ENCODE measurements around the gene FOXI1. TPM values are rescaled to one million over a fixed set of nuclear protein-coding genes. Genes with fewer than 3 reads are reported as not detected.

The FOXI1 gene
- total RNA-seq, 4 donors from 2014 or later, result not detected

DNA sequence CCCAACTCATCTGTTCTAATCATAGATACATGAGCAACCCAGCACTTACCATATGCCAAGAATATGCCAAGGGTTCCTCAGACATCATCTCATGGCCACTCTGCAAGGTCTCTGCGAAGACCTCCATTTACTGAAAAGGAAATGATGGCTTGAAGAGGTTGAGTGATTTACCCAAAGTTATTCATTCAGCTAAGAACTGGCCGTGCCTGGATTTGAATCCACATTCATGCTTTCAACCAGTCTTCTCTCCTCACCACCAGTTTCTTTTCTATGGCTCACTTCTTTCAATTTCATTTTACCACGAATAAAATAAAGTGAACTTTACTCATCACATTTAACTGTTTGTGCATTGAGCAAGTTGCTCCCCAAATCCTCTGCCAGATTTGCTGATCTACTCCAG is 27.2 kb upstream of the FOXI1 start:
- ATAC-seq, result no peak
- Histone ChIP-seq H3K4me3 (no peak overlapping the region), H3K9me3 (no peaks in the 10 kb centered on the region), H3K27me3 (no peaks in the 10 kb centered on the region), H3K4me1 (no peaks in the 10 kb centered on the region), H3K27ac (no peak overlapping the region), H3K36me3 (no peaks in the 10 kb centered on the region)
- no peak for DNase-seq
- in situ Hi-C loops (cut with MboI; ENCODE audit: low sequenced_read_pairs in 4 of 4), result no loop called here
- TF ChIP-seq, protein P1, sequence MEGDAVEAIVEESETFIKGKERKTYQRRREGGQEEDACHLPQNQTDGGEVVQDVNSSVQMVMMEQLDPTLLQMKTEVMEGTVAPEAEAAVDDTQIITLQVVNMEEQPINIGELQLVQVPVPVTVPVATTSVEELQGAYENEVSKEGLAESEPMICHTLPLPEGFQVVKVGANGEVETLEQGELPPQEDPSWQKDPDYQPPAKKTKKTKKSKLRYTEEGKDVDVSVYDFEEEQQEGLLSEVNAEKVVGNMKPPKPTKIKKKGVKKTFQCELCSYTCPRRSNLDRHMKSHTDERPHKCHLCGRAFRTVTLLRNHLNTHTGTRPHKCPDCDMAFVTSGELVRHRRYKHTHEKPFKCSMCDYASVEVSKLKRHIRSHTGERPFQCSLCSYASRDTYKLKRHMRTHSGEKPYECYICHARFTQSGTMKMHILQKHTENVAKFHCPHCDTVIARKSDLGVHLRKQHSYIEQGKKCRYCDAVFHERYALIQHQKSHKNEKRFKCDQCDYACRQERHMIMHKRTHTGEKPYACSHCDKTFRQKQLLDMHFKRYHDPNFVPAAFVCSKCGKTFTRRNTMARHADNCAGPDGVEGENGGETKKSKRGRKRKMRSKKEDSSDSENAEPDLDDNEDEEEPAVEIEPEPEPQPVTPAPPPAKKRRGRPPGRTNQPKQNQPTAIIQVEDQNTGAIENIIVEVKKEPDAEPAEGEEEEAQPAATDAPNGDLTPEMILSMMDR (IDR thresholded peaks at IDR 0.05 in 4 of 5, conservative IDR thresholded peaks at IDR 0.05 in 1 of 5), result no peak
- intact Hi-C loops (cut with DNase I; ENCODE audit: low total_unique reads), result no loop called here

- H3K4me3 ChIP-seq, result no peak overlapping the region
- intact Hi-C loops (cut with DNase I; ENCODE audit: low total_unique reads), result no loop called here
- no peak overlapping the region for H3K27ac ChIP-seq
- H3K27me3 ChIP-seq, result no peaks in the 10 kb centered on the region
- ATAC-seq, result no peak
- H3K4me1 ChIP-seq, result no peaks in the 10 kb centered on the region
- no peaks in the 10 kb centered on the region for H3K9me3 ChIP-seq
- in situ Hi-C loops (cut with MboI; ENCODE audit: low sequenced_read_pairs in 4 of 4), result no loop called here
- no peaks in the 10 kb centered on the region for H3K36me3 ChIP-seq
- TF ChIP-seq POLR2A (IDR thresholded peaks at IDR 0.05), result no peak
- TF ChIP-seq, protein P1 (IDR thresholded peaks at IDR 0.05 in 4 of 5, conservative IDR thresholded peaks at IDR 0.05 in 1 of 5), result no peak
- DNase-seq, result no peak
Measured at GRCh38 chr5:170078931-170079330, 26.8 kb upstream of the FOXI1 start.

- no peak for DNase-seq
- H3K4me3 ChIP-seq, result no peak overlapping the region
- TF ChIP-seq POLR2A (IDR thresholded peaks at IDR 0.05), result no peak
- TF ChIP-seq, protein P1 (IDR thresholded peaks at IDR 0.05 in 4 of 5, conservative IDR thresholded peaks at IDR 0.05 in 1 of 5), result no peak
- H3K4me1 ChIP-seq, result no peaks in the 10 kb centered on the region
- in situ Hi-C loops (cut with MboI; ENCODE audit: low sequenced_read_pairs in 4 of 4), result no loop called here
- H3K27me3 ChIP-seq, result no peaks in the 10 kb centered on the region
- no peak overlapping the region for H3K27ac ChIP-seq
- no peaks in the 10 kb centered on the region for H3K36me3 ChIP-seq
- ATAC-seq, result no peak
- H3K9me3 ChIP-seq, result no peaks in the 10 kb centered on the region
- intact Hi-C loops (cut with DNase I; ENCODE audit: low total_unique reads), result no loop called here
Measured at GRCh38 chr5:170080217-170080616, 25.5 kb upstream of the FOXI1 start.

DNA sequence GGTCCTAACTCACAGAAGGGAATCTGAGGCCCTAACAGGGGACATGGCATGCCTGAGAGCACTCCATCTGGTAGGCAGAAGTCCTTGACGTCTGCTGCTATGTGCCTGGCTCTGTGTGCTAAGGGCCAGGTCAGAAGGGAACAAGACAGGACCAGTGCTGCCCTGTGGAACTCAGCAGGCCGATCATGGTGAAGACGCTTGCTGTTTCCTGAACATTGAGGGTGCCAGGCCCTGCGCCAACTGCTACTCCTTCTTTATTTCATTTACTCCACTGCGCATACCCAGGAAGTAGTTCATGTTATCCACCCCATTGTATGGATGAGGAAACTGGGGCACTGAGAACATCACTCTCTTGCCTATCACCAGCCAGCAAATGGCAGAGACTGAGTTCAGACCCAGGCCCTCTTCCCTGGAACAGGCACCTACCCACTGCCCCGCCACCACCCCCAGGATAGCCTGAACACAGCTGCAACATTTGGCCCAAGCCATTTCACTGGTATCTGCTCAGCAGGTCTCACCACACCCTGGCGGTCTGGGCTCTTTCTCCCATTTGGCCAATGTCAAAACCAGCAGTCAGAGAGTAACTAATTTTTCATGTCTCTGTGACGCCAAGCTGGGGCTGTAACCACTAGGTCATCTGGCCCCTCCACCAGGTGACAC is 24.8 kb upstream of the FOXI1 start:
- Histone ChIP-seq H3K4me3 (no peak overlapping the region), H3K36me3 (no peaks in the 10 kb centered on the region)
- intact Hi-C loops (cut with DNase I; ENCODE audit: low total_unique reads), result no loop called here

More for the DNA sequence above, 24.8 kb upstream of the FOXI1 start:
- ATAC-seq (no peak), DNase-seq (no peak)
- H3K27ac ChIP-seq, result no peak overlapping the region
- in situ Hi-C loops (cut with MboI; ENCODE audit: low sequenced_read_pairs in 4 of 4), result no loop called here
- no peaks in the 10 kb centered on the region for H3K9me3 ChIP-seq
- no peaks in the 10 kb centered on the region for H3K4me1 ChIP-seq
- H3K27me3 ChIP-seq, result no peaks in the 10 kb centered on the region
- no peak for TF ChIP-seq POLR2A (IDR thresholded peaks at IDR 0.05)
- TF ChIP-seq, protein P1 (IDR thresholded peaks at IDR 0.05 in 4 of 5, conservative IDR thresholded peaks at IDR 0.05 in 1 of 5), result no peak
